HepG2 (cell line): ENCODE results near the gene OXLD1. TPM values are rescaled to one million over a fixed set of nuclear protein-coding genes. Genes with fewer than 3 reads are reported as not detected.

Experiments used
- DR1 ChIP-seq: sonication (generic); formaldehyde crosslinking; IDR thresholded peaks from 2 replicates; pipeline ENCODE4 v1.8.0; 2021; ENCODE audit warnings: mild to moderate bottlenecking, missing genetic modification reagents, inconsistent platforms
- ERF ChIP-seq: IDR thresholded peaks from 2 replicates; pipeline ENCODE4 v1.6.1; 2018; ENCODE audit warnings: missing biosample characterization, missing genetic modification reagents
- GTF2F1 ChIP-seq: fragments of 150-350 bp; IDR thresholded peaks from 2 replicates; pipeline ENCODE4 v1.6.1; 2014; ENCODE audit warnings: low read length
- KDM3A ChIP-seq: IDR thresholded peaks from 2 replicates; pipeline ENCODE4 v1.6.1; 2018; ENCODE audit warnings: low read depth, missing compliant biosample characterization
- SKI ChIP-seq: fragments of 450-650 bp; IDR thresholded peaks from one replicate; pipeline ENCODE4 v1.6.1; 2018; ENCODE audit warnings: mild to moderate bottlenecking; ENCODE audit not compliant: partially characterized antibody
- SNAI1 ChIP-seq: sonication (generic); formaldehyde crosslinking; IDR thresholded peaks from 2 replicates; pipeline ENCODE4 v1.5.0; 2020; ENCODE audit warnings: mild to moderate bottlenecking, missing genetic modification reagents, borderline replicate concordance
- ZNF138 ChIP-seq: sonication (generic); formaldehyde crosslinking; IDR thresholded peaks from 2 replicates; pipeline ENCODE4 v1.5.0; 2020; ENCODE audit warnings: mild to moderate bottlenecking, low read depth, missing genetic modification reagents
- ZNF616 ChIP-seq: sonication (generic); formaldehyde crosslinking; IDR thresholded peaks from 2 replicates; pipeline ENCODE4 v1.5.0; 2020; ENCODE audit warnings: low read depth, mild to moderate bottlenecking, missing genetic modification reagents
- ZNF639 ChIP-seq: conservative IDR thresholded peaks from 2 replicates; pipeline ENCODE4 v1.6.1; 2018; ENCODE audit warnings: missing genetic modification reagents
- polyA plus RNA-seq, 8 experiments: library from polyadenylated mRNA; depleted of rRNA in 3 of 8; stranded (reverse) in 7 of 8; unstranded in 1 of 8; fragments of >200 nt; fragmentation: Illumina TruSeq in 4 of 8; extraction: Trizol in 4 of 8; gene quantifications; 2 replicates each; pipeline versions ENCODE4 v1.2.1 to v1.2.3, GENCODE V29; 2011 to 2016; ENCODE audit warnings: low read depth in 4 of 8, missing spikeins in 1 of 8, mixed read lengths in 1 of 8; ENCODE audit not compliant: insufficient read depth in 1 of 8
- total RNA-seq, 5 experiments: library from RNA; depleted of rRNA; stranded (reverse); fragments of >200 nt; fragmentation: Illumina TruSeq; extraction: Trizol; gene quantifications; 2 replicates each; pipeline ENCODE4 v1.2.3, GENCODE V29; 2016; ENCODE audit warnings: low read depth in 1 of 5
- TF ChIP-seq, protein P1 (sequence below): sonication (generic); formaldehyde crosslinking; IDR thresholded peaks from 2 replicates; pipeline ENCODE4 v1.4.0; 2020; ENCODE audit warnings: mild to moderate bottlenecking, missing genetic modification reagents
- TF ChIP-seq, protein P2 (sequence below): sonication (generic); formaldehyde crosslinking; IDR thresholded peaks from 2 replicates; pipeline ENCODE4 v1.9.0; 2021; ENCODE audit warnings: missing genetic modification reagents, borderline replicate concordance
- TF ChIP-seq, protein P3 (sequence below): sonication (generic); formaldehyde crosslinking; IDR thresholded peaks from 2 replicates; pipeline ENCODE4 v1.8.0; 2022; ENCODE audit warnings: missing genetic modification reagents, mild to moderate bottlenecking, inconsistent platforms, borderline replicate concordance

Gene OXLD1
- total and polyA plus RNA-seq, 2 of the 13 experiments (the other 11 are each of a cell fraction or from before 2014, with no cell fraction given): 27.1 to 37.5 TPM

- TF ChIP-seq, protein P1, sequence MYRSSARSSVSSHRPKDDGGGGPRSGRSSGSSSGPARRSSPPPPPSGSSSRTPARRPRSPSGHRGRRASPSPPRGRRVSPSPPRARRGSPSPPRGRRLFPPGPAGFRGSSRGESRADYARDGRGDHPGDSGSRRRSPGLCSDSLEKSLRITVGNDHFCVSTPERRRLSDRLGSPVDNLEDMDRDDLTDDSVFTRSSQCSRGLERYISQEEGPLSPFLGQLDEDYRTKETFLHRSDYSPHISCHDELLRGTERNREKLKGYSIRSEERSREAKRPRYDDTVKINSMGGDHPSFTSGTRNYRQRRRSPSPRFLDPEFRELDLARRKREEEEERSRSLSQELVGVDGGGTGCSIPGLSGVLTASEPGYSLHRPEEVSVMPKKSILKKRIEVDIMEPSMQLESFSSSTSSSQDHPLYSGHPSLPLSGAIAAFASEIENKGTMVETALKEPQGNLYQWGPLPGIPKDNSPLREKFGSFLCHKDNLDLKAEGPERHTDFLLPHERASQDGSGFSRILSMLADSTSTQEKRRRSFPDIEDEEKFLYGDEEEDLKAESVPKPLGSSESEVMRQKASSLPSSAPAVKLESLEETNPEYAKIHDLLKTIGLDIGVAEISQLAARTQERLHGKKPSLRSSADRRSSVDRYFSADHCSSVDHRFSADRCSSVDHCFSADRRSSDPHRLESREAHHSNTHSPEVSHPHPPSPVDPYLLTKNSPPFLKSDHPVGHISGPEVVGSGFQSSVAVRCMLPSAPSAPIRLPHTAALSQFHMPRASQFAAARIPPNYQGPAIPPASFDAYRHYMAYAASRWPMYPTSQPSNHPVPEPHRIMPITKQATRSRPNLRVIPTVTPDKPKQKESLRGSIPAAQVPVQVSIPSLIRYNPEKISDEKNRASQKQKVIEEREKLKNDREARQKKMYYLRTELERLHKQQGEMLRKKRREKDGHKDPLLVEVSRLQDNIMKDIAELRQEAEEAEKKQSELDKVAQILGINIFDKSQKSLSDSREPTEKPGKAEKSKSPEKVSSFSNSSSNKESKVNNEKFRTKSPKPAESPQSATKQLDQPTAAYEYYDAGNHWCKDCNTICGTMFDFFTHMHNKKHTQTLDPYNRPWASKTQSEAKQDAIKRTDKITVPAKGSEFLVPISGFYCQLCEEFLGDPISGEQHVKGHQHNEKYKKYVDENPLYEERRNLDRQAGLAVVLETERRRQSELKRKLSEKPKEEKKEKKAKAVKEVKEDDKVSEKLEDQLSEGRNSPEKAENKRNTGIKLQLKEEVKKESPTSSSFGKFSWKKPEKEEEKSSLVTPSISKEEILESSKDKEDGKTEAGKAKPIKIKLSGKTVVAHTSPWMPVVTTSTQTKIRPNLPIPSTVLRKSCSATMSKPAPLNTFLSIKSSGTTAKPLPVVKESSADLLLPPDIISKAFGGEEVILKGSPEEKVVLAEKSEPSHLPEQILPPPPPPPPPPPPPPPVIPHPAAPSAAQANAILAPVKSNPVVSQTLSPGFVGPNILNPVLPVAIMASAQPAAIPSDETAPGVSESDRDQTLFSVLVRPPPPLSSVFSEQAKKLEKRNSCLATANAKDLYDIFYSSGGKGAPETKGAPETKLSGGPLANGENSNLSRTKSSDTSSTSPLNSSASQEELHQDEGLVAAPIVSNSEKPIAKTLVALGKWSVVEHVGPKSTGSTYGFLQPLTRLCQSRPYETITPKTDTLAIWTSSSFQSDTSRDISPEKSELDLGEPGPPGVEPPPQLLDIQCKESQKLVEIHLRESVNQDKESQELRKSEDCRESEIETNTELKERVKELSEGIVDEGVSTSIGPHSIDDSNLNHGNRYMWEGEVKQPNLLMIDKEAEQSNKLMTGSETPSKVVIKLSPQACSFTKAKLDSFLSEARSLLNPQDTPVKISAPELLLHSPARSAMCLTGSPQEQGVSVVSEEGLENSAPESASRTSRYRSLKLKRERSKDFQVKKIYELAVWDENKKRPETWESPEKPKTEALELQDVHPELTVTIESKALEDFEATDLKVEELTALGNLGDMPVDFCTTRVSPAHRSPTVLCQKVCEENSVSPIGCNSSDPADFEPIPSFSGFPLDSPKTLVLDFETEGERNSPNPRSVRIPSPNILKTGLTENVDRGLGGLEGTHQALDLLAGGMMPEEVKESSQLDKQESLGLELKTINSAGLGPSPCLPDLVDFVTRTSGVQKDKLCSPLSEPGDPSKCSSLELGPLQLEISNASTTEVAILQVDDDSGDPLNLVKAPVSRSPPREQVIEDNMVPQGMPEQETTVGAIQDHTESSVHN: peak; percentile 76; the same call in 1 of the 2 replicates
- TF ChIP-seq, protein P2, sequence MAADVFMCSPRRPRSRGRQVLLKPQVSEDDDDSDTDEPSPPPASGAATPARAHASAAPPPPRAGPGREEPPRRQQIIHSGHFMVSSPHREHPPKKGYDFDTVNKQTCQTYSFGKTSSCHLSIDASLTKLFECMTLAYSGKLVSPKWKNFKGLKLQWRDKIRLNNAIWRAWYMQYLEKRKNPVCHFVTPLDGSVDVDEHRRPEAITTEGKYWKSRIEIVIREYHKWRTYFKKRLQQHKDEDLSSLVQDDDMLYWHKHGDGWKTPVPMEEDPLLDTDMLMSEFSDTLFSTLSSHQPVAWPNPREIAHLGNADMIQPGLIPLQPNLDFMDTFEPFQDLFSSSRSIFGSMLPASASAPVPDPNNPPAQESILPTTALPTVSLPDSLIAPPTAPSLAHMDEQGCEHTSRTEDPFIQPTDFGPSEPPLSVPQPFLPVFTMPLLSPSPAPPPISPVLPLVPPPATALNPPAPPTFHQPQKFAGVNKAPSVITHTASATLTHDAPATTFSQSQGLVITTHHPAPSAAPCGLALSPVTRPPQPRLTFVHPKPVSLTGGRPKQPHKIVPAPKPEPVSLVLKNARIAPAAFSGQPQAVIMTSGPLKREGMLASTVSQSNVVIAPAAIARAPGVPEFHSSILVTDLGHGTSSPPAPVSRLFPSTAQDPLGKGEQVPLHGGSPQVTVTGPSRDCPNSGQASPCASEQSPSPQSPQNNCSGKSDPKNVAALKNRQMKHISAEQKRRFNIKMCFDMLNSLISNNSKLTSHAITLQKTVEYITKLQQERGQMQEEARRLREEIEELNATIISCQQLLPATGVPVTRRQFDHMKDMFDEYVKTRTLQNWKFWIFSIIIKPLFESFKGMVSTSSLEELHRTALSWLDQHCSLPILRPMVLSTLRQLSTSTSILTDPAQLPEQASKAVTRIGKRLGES (CRISPR knock-in tag): 0 out of 2 replicates have a peak, but pooled peaks have one; percentile 51
- no peak for TF ChIP-seq SNAI1 (CRISPR knock-in tag)
- peak; percentile 50; the same call in 1 of the 2 replicates for TF ChIP-seq ERF (CRISPR knock-in tag)
- 0 out of 2 replicates have a peak, but pooled peaks have one; percentile 7 for TF ChIP-seq ZNF616
- 0 out of 2 replicates have a peak, but pooled peaks have one; percentile 74 for TF ChIP-seq ZNF639 (CRISPR knock-in tag)
- TF ChIP-seq KDM3A: no peak
- peak; percentile 28 for TF ChIP-seq SKI
- 0 out of 2 replicates have a peak, but pooled peaks have one; percentile 76 for TF ChIP-seq ZNF138
- no peak for TF ChIP-seq GTF2F1
- peak; percentile 80 for TF ChIP-seq DR1 (CRISPR knock-in tag)
- TF ChIP-seq, protein P3, sequence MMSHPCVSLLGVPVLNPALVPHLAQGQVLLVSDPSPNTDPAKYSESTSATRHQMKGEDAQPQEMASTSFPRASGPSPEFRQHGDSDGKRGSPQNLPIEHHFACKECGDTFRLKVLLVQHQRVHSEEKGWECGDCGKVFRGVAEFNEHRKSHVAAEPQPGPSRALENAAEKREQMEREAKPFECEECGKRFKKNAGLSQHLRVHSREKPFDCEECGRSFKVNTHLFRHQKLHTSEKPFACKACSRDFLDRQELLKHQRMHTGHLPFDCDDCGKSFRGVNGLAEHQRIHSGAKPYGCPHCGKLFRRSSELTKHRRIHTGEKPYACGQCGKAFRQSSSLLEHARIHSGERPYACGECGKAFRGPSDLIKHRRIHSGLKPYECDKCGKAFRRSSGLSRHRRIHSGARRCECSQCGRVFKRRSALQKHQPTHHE: peak; percentile 63; the same call in 1 of the 2 replicates
Observed at GRCh38 chr17:81683584-81684441, 17.4 kb upstream of the OXLD1 start, which contains the start of the genes ARL16 and HGS (continued).
